Muscle layer of colon (tissue), 2 donors: ENCODE data around the gene COL8A1.

Experiments
- H3K27ac ChIP-seq: one replicate; pipeline ENCODE4 v1.7.0; 2013; ENCODE audit warnings: low read depth, mild to moderate bottlenecking, low read length, moderate library complexity
- H3K27me3 ChIP-seq, 2 donors: one replicate each; pipeline ENCODE4 v1.7.0; 2013; ENCODE audit warnings: low read length in 2 of 2, mild to moderate bottlenecking in 2 of 2; ENCODE audit not compliant: insufficient read depth in 2 of 2, control insufficient read depth in 1 of 2
- H3K36me3 ChIP-seq: one replicate; pipeline ENCODE4 v1.7.0; 2013; ENCODE audit warnings: mild to moderate bottlenecking, low read length; ENCODE audit not compliant: insufficient read depth
- H3K4me1 ChIP-seq: one replicate; pipeline ENCODE4 v1.7.0; 2013; ENCODE audit warnings: mild to moderate bottlenecking, low read length; ENCODE audit not compliant: insufficient read depth
- H3K4me3 ChIP-seq, 2 donors: one replicate each; pipeline ENCODE4 v1.7.0; 2013; ENCODE audit warnings: low read length in 2 of 2, low read depth in 1 of 2, mild to moderate bottlenecking in 1 of 2, moderate library complexity in 1 of 2
- H3K9ac ChIP-seq: one replicate; pipeline ENCODE4 v1.7.0; 2013; ENCODE audit warnings: low read length
- H3K9me3 ChIP-seq: one replicate; pipeline ENCODE4 v1.7.0; 2013; ENCODE audit warnings: mild to moderate bottlenecking, low read length
- donor health status: abdominal sarcoma.
- donor health status: Adenocarcinoma of cecum.

The COL8A1 gene

DNA sequence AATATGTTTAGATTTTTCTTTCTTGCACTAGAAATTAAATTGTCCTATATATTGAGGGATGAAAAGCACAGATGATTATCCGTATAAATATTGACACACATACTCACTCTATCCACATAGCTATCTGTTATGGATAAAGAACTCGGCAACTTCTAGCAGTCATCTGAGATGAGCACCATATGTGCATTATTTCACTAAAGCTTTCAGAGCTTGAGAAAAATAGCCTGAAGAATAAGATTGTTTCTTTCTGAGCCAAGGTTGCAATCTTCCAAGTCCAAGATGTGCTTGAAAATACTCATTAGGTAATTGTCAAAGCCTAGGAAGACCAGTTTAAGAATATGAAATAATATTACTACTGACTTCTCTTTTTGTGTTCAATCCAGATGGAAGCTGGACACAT, 40.5 kb downstream of the COL8A1 start:
- Histone ChIP-seq H3K27ac (peak overlapping the region; percentile 22), H3K9me3 (no peaks in the 10 kb centered on the region), H3K36me3 (no peaks in the 10 kb centered on the region), H3K4me3 (no peak overlapping the region), H3K4me1 (peaks cover 29% of the 10 kb centered on the region), H3K27me3 (no peaks in the 10 kb centered on the region), H3K9ac (no peak overlapping the region)

DNA sequence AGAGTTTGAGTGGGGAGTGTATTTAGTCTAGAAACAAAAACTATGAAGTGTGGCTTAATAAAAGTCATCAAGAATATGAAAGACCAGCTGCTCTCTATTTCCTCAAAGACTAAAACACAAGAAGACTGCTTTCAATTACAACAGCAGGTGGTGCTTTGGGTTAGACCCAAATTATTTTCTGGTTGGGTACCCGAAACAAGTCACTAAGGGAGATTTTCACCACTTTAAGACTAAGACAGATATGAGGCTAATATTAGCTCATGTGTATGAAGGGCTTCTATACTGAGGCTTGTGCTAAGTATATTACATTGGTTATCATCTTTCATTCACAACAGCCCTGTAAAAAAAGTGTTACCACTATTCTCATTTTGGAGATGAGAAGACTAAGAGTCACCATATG, 43.1 kb downstream of the COL8A1 start:
- no peaks in the 10 kb centered on the region for H3K36me3 ChIP-seq
- H3K27ac ChIP-seq, result no peak overlapping the region
- H3K9me3 ChIP-seq, result no peaks in the 10 kb centered on the region
- H3K9ac ChIP-seq, result no peak overlapping the region
- no peak overlapping the region for H3K4me3 ChIP-seq
- H3K4me1 ChIP-seq, result peaks cover 21% of the 10 kb centered on the region
- no peaks in the 10 kb centered on the region for H3K27me3 ChIP-seq

- H3K27ac ChIP-seq, result no peak overlapping the region
These were observed 43.6 kb downstream of the COL8A1 start for GRCh38 chr3:99681976-99682375.

DNA sequence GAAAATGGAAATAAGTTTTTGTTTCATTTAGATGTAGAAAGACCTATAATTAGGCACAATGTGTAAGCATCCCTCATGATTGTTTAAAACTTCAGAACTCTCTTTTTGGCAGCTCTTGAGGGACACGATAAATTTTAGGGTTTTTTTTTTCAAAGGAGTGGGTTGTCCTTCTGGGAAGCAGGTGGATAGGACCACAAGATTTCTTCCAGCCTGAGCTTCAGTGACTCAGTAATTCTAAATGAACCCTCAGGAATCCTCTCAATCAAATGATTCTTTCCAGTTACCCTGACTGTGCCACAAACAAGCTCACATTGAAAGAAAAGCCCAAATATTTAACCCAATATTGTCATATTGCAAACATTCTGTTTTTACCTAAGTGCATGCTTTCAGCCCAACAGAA, 45.1 kb downstream of the COL8A1 start:
- Histone ChIP-seq H3K4me1 (peaks cover 10% of the 10 kb centered on the region), H3K27me3 (no peaks in the 10 kb centered on the region), H3K4me3 (no peak overlapping the region), H3K36me3 (no peaks in the 10 kb centered on the region), H3K9ac (no peak overlapping the region), H3K27ac (no peak overlapping the region), H3K9me3 (no peaks in the 10 kb centered on the region)

More at GRCh38 chr3:99681976-99682375, 43.6 kb downstream of the COL8A1 start:
- H3K4me1 ChIP-seq, result peaks cover 21% of the 10 kb centered on the region
- H3K36me3 ChIP-seq, result no peaks in the 10 kb centered on the region
- no peaks in the 10 kb centered on the region for H3K27me3 ChIP-seq
- no peak overlapping the region for H3K9ac ChIP-seq
- no peak overlapping the region for H3K4me3 ChIP-seq
- H3K9me3 ChIP-seq, result no peaks in the 10 kb centered on the region

DNA sequence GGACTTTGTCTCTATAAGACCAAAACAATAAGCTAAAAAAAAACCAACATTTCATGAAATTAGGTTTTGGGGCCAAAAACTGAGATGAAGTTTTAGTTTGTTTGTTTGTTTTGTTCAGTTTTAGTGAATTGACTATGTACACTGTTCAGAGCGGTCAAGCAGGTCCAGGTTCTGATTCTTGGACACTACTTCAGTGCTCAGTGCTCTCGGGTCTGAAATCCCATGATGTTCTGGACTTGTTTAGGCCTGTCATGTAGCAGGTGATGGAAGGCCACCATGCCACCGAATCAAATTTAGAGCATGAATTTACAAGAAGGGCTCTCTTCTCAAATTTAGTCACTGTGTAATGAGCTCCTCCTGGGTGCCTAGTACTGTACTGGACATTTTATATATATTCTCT, 45.5 kb downstream of the COL8A1 start:
- Histone ChIP-seq H3K36me3 (no peaks in the 10 kb centered on the region), H3K9ac (no peak overlapping the region), H3K9me3 (no peaks in the 10 kb centered on the region), H3K4me3 (no peak overlapping the region), H3K4me1 (peaks cover 10% of the 10 kb centered on the region), H3K27me3 (no peaks in the 10 kb centered on the region), H3K27ac (no peak overlapping the region)

DNA sequence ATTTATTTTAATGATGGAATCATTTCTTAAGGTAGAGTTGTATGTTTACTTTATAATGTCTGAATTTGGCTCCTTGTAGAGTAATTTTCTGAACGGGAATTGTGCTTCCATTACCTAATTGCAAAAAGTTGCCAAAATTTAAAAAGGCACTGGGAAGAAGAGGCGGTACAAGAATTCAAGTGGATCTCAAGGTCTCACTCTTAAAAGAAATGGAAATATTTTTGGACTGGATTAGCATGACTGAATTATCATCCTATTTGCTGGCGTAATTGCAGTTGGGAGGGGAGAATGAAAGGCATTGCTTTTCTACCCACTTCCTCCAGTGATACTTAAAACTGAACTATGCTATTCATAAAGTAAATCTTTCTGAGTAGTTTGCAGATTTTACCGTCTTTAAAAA, 46.2 kb downstream of the COL8A1 start:
- Histone ChIP-seq H3K4me3 (no peak overlapping the region), H3K36me3 (no peaks in the 10 kb centered on the region), H3K9ac (no peak overlapping the region), H3K4me1 (peaks cover 6% of the 10 kb centered on the region), H3K27ac (no peak overlapping the region), H3K9me3 (no peaks in the 10 kb centered on the region), H3K27me3 (no peaks in the 10 kb centered on the region)

GRCh38 chr3:99686469-99686868, 48.1 kb downstream of the COL8A1 start:
- Histone ChIP-seq H3K4me1 (peaks cover 6% of the 10 kb centered on the region), H3K9ac (no peak overlapping the region), H3K4me3 (no peak overlapping the region), H3K27me3 (no peaks in the 10 kb centered on the region), H3K27ac (no peak overlapping the region), H3K9me3 (no peaks in the 10 kb centered on the region), H3K36me3 (no peaks in the 10 kb centered on the region)

DNA sequence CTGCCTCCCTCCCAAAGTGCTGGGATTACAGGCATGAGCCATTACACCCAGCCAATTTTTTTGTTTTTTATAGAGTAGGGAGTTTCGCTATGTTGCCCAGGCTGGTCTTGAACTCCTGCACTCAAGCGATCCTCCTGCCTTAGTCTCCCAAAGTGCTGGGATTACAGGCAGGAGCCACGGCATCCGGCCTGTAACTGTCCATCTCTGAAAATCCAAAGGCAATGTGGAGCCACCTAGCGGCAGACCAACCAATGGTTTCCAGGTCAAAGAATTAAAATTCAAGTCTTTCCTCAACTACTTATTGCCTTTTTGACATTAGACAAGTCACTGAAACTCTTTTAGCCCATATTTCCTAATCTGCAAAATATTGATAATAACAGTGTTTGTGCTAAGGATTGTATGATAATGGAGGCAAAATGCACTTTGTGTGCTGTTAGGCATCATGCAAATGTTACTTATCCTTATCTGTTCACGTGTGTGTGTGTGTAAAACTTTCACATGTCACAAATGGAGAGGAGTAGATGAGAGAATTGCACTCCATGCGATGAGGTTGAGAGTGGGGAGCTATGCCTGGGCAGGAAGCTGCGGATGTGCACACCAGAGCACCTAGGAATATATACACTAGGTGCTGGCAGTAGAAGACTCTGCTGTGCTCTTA, 48.7 kb downstream of the COL8A1 start:
- Histone ChIP-seq H3K4me1 (peaks cover 6% of the 10 kb centered on the region), H3K36me3 (no peaks in the 10 kb centered on the region), H3K4me3 (no peak overlapping the region), H3K27ac (no peak overlapping the region), H3K27me3 (no peaks in the 10 kb centered on the region), H3K9ac (no peak overlapping the region), H3K9me3 (no peaks in the 10 kb centered on the region)

DNA sequence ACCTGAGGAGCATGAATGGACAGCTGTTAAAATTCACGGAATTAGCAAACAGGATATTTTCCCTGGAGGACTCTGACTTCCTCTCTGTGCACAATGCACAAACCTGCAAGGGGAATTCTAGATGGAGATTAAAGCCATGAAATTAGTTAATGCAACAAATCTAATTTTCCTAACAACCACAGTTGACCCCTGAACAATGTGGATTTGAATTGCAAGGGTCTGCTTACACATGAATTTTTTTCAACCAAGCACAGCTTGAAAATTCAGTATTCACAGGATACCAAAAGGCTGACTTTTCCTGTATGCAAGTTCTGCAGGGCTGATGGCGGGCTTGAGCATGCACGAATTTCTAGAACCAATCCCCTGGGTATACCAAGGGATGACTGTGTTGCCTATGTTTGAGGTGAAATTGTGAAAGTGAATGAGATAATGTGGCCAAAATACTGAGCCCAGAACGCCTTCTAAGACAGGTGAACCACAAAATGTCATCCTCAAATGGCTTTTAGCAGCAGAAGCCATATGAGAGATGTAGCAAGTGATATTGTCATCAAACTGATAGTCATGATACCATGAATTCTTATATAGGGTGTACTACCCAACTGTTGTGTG, 52.5 kb downstream of the COL8A1 start:
- H3K27me3 ChIP-seq, result no peaks in the 10 kb centered on the region
- H3K9ac ChIP-seq, result no peak overlapping the region
- no peak overlapping the region for H3K4me3 ChIP-seq
- no peak overlapping the region for H3K27ac ChIP-seq
- no peaks in the 10 kb centered on the region for H3K4me1 ChIP-seq
- H3K36me3 ChIP-seq, result no peaks in the 10 kb centered on the region
- H3K9me3 ChIP-seq, result no peaks in the 10 kb centered on the region

GRCh38 chr3:99693636-99694035, 55.2 kb downstream of the COL8A1 start:
- Histone ChIP-seq H3K36me3 (no peaks in the 10 kb centered on the region), H3K9me3 (no peaks in the 10 kb centered on the region), H3K4me1 (no peaks in the 10 kb centered on the region), H3K27me3 (no peaks in the 10 kb centered on the region), H3K4me3 (no peak overlapping the region), H3K27ac (no peak overlapping the region), H3K9ac (no peak overlapping the region)

- no peaks in the 10 kb centered on the region for H3K36me3 ChIP-seq
- no peak overlapping the region for H3K9ac ChIP-seq
- no peaks in the 10 kb centered on the region for H3K9me3 ChIP-seq
- H3K27me3 ChIP-seq, result no peaks in the 10 kb centered on the region
- H3K4me1 ChIP-seq, result no peaks in the 10 kb centered on the region
- H3K27ac ChIP-seq, result no peak overlapping the region
- H3K4me3 ChIP-seq, result no peak overlapping the region
These were observed 58.1 kb downstream of the COL8A1 start for GRCh38 chr3:99696497-99696896.

DNA sequence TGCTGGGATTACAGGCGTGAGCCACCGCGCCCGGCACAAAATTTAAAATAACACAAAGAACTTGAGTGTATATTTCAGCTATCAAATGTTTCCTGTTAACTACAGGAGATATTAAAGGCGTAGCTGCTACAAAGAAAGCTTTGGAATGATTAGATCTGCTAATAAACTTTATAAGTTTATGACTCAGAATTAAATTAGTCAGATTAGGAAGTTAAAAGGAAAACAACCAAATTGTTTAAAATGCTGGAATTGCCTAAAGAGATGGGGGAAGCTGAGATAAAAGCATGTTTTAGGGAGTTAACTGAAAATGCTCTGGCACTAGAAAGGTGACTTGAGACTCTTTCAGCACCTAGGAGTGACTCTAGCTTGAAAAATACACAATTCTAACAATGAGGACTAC, 58.9 kb downstream of the COL8A1 start:
- Histone ChIP-seq H3K9me3 (no peaks in the 10 kb centered on the region), H3K27me3 (no peaks in the 10 kb centered on the region), H3K9ac (no peak overlapping the region), H3K4me1 (no peaks in the 10 kb centered on the region), H3K27ac (no peak overlapping the region), H3K36me3 (no peaks in the 10 kb centered on the region), H3K4me3 (no peak overlapping the region)
